ENCODE measurements around the gene HOXA11. TPM values are rescaled to one million over a fixed set of nuclear protein-coding genes. Genes with fewer than 3 reads are reported as not detected.

Gene HOXA11
- total RNA-seq, 2 donors from 2014 or later: not detected

DNA sequence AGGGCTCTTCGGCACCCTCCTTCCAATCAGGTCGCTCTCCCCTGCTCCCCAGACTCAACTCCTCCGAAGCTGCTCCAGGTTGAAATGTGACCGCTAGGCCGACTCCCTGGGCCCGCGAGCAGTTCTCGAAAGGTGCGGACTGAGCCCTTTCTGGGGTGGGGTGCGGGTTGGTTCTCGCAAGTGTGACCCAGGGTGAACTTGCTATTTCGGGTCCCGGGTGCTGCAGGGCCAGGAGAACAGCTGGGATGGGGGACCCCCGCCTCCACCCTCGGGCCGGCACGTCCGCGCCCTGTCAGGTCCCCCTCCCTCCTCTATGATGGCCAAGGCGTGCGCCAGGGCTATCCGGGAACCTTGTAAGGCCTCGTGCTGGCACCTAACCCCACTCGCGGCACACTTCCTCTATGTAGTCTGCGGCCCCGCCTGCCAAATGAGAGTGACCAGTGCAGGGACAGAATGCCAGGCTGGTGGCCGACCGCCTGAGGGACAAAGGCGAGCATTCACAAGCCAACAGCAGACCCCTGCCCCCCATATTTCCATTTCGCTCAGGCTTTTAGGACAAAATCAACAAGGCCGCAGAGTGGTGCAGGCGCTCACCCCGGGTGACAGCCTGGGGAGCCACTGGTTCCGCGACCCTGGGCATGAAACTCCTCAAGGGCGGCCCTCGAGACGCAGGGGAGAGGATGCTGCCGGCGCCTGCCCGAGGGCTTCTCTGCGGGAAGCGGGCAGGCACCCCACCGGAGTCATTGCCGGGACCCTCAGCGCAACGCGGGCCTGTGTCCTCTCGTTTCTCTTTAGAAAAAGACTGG, 28.6 kb upstream of the HOXA11 start:
- no peaks in the 10 kb centered on the region for H3K9me3 ChIP-seq
- no peak overlapping the region for H3K27ac ChIP-seq
- peak; percentile 43 for DNase-seq (ENCODE audit: low spot score)
- no peak overlapping the region for H3K4me3 ChIP-seq
- TF ChIP-seq, protein P1, sequence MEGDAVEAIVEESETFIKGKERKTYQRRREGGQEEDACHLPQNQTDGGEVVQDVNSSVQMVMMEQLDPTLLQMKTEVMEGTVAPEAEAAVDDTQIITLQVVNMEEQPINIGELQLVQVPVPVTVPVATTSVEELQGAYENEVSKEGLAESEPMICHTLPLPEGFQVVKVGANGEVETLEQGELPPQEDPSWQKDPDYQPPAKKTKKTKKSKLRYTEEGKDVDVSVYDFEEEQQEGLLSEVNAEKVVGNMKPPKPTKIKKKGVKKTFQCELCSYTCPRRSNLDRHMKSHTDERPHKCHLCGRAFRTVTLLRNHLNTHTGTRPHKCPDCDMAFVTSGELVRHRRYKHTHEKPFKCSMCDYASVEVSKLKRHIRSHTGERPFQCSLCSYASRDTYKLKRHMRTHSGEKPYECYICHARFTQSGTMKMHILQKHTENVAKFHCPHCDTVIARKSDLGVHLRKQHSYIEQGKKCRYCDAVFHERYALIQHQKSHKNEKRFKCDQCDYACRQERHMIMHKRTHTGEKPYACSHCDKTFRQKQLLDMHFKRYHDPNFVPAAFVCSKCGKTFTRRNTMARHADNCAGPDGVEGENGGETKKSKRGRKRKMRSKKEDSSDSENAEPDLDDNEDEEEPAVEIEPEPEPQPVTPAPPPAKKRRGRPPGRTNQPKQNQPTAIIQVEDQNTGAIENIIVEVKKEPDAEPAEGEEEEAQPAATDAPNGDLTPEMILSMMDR (IDR thresholded peaks at IDR 0.05): no peak
- H3K36me3 ChIP-seq: no peaks in the 10 kb centered on the region
- peaks cover 0 to 15% of the 10 kb centered on the region in 2 donors for H3K4me1 ChIP-seq
- peaks cover 15 to 36% of the 10 kb centered on the region in 2 donors for H3K27me3 ChIP-seq

DNA sequence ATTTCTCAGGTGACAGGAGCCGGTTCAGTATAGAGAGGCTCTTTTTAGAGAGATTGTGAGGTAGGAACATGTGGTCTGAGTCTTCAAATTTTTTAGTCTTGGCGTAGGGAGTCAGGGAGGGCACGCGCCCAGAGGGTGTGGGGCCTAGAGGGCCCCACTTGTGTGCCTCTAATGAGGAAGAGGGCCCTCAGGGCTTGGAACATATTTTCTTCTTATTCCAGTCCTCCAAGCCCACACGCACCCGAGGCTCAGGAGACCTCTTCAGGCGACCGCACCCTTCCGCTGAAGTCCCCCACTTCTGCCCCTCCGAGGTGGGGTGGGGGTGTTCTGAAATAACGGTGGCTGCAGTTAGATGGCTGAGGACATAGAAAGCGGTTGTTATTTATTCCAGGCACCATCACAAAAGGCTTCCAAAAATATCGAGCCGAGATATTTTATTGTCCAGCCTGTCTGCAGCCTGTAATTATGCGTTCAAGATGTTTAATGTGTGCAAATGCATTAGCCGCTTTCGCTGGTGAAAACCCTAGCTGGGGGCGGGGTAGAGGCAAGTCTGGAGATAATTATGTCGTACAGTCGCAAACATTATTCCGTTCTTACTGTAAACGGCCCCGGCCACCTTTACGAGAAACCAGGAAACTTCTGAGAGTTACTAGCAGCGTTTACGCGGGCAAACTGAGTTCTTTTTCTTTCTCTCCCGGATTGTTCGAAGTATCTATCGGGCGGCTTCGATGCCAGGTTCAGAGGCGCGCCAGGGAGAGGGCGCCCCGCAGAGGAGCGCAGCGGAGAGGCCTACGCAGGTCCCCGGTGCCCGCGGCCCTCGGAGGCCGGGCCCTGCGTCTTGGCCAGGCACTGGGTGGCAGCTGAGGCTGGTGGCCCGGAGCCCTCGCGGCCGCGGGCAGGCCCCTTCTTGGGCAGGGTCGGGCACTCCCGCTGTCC, 27.7 kb upstream of the HOXA11 start:
- DNase-seq (ENCODE audit: low spot score): no peak
- Histone ChIP-seq H3K9me3 (no peaks in the 10 kb centered on the region), H3K4me3 (no peak overlapping the region), H3K27me3 (peaks cover 15 to 36% of the 10 kb centered on the region in 2 donors), H3K36me3 (no peaks in the 10 kb centered on the region), H3K4me1 (peaks cover 0 to 15% of the 10 kb centered on the region in 2 donors), H3K27ac (no peak overlapping the region)
- TF ChIP-seq, protein P1 (IDR thresholded peaks at IDR 0.05): no peak

DNA sequence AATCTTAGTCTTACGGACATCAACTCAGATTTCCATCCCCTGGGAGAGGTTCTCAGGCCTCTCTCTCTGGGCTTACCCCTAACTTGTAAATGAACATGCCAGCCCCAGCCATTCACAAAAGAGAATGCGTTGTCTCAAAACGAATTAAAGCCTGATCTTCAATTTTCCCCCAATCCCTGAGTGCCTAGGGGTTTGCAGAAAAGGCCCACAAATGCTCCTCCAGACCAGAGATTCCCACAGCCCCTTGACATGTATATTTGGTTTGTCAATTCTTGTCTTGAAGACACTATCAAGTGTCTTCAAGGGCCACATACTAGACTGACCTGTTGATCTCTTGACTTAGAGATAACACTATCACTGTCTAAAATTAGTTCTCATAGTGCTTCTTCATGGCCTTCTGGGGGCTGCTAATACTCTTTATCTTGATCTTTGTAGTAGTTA, 26.8 kb upstream of the HOXA11 start:
- peaks cover 0 to 15% of the 10 kb centered on the region in 2 donors for H3K4me1 ChIP-seq
- no peaks in the 10 kb centered on the region for H3K9me3 ChIP-seq
- TF ChIP-seq, protein P1 (IDR thresholded peaks at IDR 0.05): no peak
- no peak overlapping the region for H3K27ac ChIP-seq
- no peak for DNase-seq (ENCODE audit: low spot score)
- H3K36me3 ChIP-seq: no peaks in the 10 kb centered on the region
- peaks cover 15 to 40% of the 10 kb centered on the region in 2 donors for H3K27me3 ChIP-seq
- H3K4me3 ChIP-seq: no peak overlapping the region

- TF ChIP-seq, protein P1 (IDR thresholded peaks at IDR 0.05): no peak
- Histone ChIP-seq H3K4me1 (peaks cover 0 to 15% of the 10 kb centered on the region in 2 donors), H3K9me3 (no peaks in the 10 kb centered on the region), H3K27me3 (peaks cover 18 to 46% of the 10 kb centered on the region in 2 donors), H3K36me3 (no peaks in the 10 kb centered on the region), H3K27ac (no peak overlapping the region), H3K4me3 (no peak overlapping the region)
- DNase-seq (ENCODE audit: low spot score): no peak
These were observed 26.0 kb upstream of the HOXA11 start for GRCh38 chr7:27211084-27211446.

GRCh38 chr7:27210441-27211083, 25.5 kb upstream of the HOXA11 start:
- TF ChIP-seq, protein P1 (IDR thresholded peaks at IDR 0.05): peak; percentile 81 to 87
- Histone ChIP-seq H3K4me3 (peak overlapping the region in 1 of 2 donors; percentile 31), H3K9me3 (peaks cover 0 to 4% of the 10 kb centered on the region in 2 donors), H3K27me3 (peaks cover 23 to 51% of the 10 kb centered on the region in 2 donors), H3K36me3 (no peaks in the 10 kb centered on the region), H3K27ac (no peak overlapping the region), H3K4me1 (peaks cover 0 to 16% of the 10 kb centered on the region in 2 donors)
- DNase-seq (ENCODE audit: low spot score): no peak
